Measurements from ENCODE around the gene DENND1C. TPM values are rescaled to one million over a fixed set of nuclear protein-coding genes. Genes with fewer than 3 reads are reported as not detected.
A peak's percentile ranks its signal among the peaks of the same experiment; 100 is the strongest.

DENND1C gene
- total and polyA plus RNA-seq, 2 experiments from 2014 or later = 3.1 to 6.1 TPM

- no peak for DNase-seq (ENCODE audit: low spot score)
- Histone ChIP-seq H3K4me1 (ENCODE audit: insufficient read depth) (no peaks in the 10 kb centered on the region), H2AFZ (peak overlapping the region; percentile 80; the same call in 1 of the 2 replicates), H3K36me3 (ENCODE audit: insufficient read depth) (no peaks in the 10 kb centered on the region), H3K9me2 (ENCODE audit: insufficient read depth) (no peaks in the 10 kb centered on the region), H3F3A (replicated peaks; ENCODE audit: low read depth) (no peaks in the 10 kb centered on the region), H3K27me3 (ENCODE audit: insufficient read depth) (no peaks in the 10 kb centered on the region), H3K27ac (ENCODE audit: low read depth) (no peak overlapping the region), H3K79me2 (replicated peaks; ENCODE audit: insufficient read depth) (no peaks in the 10 kb centered on the region), H4K20me1 (replicated peaks; ENCODE audit: insufficient read depth) (no peaks in the 10 kb centered on the region), H3K4me2 (no peak overlapping the region), H3K4me3 (no peak overlapping the region)
- peaks cover 29% of the 10 kb centered on the region for H3K9me3 Mint-ChIP-seq
- no peak for TF ChIP-seq JUNB (IDR thresholded peaks at IDR 0.05; ENCODE audit: unreplicated experiment)
- TF ChIP-seq STAT1 (IDR thresholded peaks at IDR 0.05; ENCODE audit: unreplicated experiment) = no peak
- no peak for TF ChIP-seq NANOG (IDR thresholded peaks at IDR 0.05; ENCODE audit: borderline replicate concordance)
- TF ChIP-seq, protein P1, sequence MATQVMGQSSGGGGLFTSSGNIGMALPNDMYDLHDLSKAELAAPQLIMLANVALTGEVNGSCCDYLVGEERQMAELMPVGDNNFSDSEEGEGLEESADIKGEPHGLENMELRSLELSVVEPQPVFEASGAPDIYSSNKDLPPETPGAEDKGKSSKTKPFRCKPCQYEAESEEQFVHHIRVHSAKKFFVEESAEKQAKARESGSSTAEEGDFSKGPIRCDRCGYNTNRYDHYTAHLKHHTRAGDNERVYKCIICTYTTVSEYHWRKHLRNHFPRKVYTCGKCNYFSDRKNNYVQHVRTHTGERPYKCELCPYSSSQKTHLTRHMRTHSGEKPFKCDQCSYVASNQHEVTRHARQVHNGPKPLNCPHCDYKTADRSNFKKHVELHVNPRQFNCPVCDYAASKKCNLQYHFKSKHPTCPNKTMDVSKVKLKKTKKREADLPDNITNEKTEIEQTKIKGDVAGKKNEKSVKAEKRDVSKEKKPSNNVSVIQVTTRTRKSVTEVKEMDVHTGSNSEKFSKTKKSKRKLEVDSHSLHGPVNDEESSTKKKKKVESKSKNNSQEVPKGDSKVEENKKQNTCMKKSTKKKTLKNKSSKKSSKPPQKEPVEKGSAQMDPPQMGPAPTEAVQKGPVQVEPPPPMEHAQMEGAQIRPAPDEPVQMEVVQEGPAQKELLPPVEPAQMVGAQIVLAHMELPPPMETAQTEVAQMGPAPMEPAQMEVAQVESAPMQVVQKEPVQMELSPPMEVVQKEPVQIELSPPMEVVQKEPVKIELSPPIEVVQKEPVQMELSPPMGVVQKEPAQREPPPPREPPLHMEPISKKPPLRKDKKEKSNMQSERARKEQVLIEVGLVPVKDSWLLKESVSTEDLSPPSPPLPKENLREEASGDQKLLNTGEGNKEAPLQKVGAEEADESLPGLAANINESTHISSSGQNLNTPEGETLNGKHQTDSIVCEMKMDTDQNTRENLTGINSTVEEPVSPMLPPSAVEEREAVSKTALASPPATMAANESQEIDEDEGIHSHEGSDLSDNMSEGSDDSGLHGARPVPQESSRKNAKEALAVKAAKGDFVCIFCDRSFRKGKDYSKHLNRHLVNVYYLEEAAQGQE (IDR thresholded peaks at IDR 0.05; ENCODE audit: unreplicated experiment) = no peak
- no peak for TF ChIP-seq ZNF331 (CRISPR knock-in tag; IDR thresholded peaks at IDR 0.05; ENCODE audit: low read depth)
- no peak for TF ChIP-seq EZH2 (IDR thresholded peaks at IDR 0.05; ENCODE audit: low read depth, unreplicated experiment)
- TF ChIP-seq CREB1 (CRISPR knock-in tag; IDR thresholded peaks at IDR 0.05; ENCODE audit: low read depth) = no peak
- TF ChIP-seq ZNF462 (CRISPR knock-in tag; IDR thresholded peaks at IDR 0.05) = no peak
- no peak for TF ChIP-seq ETS1 (IDR thresholded peaks at IDR 0.05)
- TF ChIP-seq EZH2phosphoT487 (IDR thresholded peaks at IDR 0.05; ENCODE audit: unreplicated experiment) = no peak
- TF ChIP-seq, protein P2, sequence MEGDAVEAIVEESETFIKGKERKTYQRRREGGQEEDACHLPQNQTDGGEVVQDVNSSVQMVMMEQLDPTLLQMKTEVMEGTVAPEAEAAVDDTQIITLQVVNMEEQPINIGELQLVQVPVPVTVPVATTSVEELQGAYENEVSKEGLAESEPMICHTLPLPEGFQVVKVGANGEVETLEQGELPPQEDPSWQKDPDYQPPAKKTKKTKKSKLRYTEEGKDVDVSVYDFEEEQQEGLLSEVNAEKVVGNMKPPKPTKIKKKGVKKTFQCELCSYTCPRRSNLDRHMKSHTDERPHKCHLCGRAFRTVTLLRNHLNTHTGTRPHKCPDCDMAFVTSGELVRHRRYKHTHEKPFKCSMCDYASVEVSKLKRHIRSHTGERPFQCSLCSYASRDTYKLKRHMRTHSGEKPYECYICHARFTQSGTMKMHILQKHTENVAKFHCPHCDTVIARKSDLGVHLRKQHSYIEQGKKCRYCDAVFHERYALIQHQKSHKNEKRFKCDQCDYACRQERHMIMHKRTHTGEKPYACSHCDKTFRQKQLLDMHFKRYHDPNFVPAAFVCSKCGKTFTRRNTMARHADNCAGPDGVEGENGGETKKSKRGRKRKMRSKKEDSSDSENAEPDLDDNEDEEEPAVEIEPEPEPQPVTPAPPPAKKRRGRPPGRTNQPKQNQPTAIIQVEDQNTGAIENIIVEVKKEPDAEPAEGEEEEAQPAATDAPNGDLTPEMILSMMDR (conservative IDR thresholded peaks at IDR 0.05; ENCODE audit: low read depth in 2 of 2) = no peak
- no peak overlapping the region for H3K4me3 Mint-ChIP-seq
- H3K36me3 Mint-ChIP-seq (ENCODE audit: low read depth) = peaks cover 2% of the 10 kb centered on the region; the same call in 2 of the 3 replicates
- H3K4me1 Mint-ChIP-seq = no peaks in the 10 kb centered on the region
- no peak overlapping the region for H3K27ac Mint-ChIP-seq
- H3K27me3 Mint-ChIP-seq (ENCODE audit: insufficient read depth, low read depth, poor library complexity) = peaks cover 7% of the 10 kb centered on the region
- no peak for ATAC-seq
Measured at GRCh38 chr19:6522712-6523111, 41.1 kb upstream of the DENND1C start.
